ENCODE data around the gene MRPL36.

Gene MRPL36

DNA sequence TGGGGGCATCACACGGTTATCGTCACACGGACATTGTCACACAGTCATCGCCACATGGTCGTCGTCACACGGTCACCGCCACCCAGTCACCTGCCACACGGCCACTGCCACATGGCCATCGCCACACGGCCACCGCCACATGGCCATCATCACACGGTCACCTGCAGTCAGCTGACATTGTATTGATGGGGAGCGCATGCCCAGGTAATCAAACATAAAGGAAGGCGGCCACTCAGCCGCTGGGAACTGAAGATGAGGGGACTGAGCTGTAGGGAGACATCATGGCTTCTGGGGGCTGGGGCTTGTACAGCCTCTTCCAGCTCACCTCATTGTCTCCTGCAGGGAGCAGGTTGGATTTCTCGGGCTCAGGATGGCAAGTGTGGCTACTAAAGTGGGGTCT lies 49.2 kb downstream of the MRPL36 start:
- H3K4me3 ChIP-seq (ENCODE audit: low read depth, low read length): no peak overlapping the region
- DNase-seq (ENCODE audit: low read depth): no peak
- TF ChIP-seq, protein P1, sequence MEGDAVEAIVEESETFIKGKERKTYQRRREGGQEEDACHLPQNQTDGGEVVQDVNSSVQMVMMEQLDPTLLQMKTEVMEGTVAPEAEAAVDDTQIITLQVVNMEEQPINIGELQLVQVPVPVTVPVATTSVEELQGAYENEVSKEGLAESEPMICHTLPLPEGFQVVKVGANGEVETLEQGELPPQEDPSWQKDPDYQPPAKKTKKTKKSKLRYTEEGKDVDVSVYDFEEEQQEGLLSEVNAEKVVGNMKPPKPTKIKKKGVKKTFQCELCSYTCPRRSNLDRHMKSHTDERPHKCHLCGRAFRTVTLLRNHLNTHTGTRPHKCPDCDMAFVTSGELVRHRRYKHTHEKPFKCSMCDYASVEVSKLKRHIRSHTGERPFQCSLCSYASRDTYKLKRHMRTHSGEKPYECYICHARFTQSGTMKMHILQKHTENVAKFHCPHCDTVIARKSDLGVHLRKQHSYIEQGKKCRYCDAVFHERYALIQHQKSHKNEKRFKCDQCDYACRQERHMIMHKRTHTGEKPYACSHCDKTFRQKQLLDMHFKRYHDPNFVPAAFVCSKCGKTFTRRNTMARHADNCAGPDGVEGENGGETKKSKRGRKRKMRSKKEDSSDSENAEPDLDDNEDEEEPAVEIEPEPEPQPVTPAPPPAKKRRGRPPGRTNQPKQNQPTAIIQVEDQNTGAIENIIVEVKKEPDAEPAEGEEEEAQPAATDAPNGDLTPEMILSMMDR (conservative IDR thresholded peaks at IDR 0.05; ENCODE audit: low read depth, low read length): no peak

DNA sequence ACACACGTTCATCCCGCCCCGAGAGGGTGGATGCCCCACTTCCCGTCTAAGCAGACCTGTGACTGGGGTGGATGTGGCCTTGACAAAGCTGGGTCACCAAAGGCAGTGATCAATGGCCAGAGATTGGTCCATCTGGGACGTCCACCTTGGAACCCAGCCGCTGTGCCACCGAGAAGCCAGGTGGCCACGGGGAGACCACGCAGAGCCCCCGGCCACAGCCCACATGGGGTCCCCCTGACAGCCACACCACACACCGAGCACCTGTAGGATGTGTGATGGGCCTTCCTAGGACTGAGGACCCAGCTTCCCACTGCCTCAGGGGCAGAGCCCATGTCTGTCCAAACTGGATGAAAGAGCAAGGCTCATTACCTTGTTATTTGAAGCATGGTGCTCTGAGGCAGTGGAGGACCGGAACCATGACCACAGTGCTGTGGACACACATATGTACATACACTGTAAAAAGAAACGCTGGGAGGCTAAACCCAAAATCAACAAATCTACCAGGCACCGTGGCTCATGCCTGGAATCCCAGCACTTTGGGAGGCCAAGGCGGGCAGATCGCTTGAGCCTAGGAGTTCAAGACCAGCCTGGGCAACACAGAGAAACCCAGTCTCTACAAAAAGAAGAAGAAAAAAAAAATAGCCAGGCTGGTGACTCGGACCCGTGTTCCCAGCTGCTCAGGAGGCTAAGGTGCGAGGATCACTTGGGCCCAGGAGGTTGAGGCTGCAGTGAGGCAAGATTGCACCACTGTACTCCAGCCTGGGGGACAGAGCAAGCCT lies 50.1 kb downstream of the MRPL36 start:
- H3K4me3 ChIP-seq (ENCODE audit: low read depth, low read length): no peak overlapping the region
- TF ChIP-seq, protein P1 (conservative IDR thresholded peaks at IDR 0.05; ENCODE audit: low read depth, low read length): no peak

DNA sequence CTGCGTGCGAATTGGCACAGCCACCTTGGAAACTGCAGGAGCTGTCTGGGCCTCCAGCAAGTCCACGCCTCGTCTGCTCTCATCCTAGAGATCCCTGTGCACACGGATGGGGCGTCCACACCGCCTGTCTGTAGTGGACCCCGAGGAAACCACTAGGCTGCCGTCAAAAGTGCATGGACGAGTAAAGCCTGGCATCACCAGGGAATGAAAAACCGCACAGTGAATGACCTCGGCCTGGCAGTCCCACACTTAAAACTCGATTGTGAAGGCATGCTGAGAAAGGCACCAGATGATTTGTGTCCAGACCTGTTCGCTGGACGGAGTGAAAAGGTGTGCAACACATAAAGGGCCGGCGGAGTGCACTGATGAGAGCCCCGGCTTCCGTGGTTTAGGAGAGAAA lies 50.8 kb downstream of the MRPL36 start:
- TF ChIP-seq, protein P1 (conservative IDR thresholded peaks at IDR 0.05; ENCODE audit: low read depth, low read length): no peak
- no peak for DNase-seq (ENCODE audit: low read depth)
- H3K4me3 ChIP-seq (ENCODE audit: low read depth, low read length): no peak overlapping the region

More for the DNA sequence above, 50.1 kb downstream of the MRPL36 start:
- DNase-seq (ENCODE audit: low read depth): no peak
